ENCODE results near the gene MAPRE2.
"Not testable (repeated sequence)": the region's sequence is repeated elsewhere in the genome, so short reads cannot be mapped to it uniquely, and the experiment has no call there.

MAPRE2 gene

DNA sequence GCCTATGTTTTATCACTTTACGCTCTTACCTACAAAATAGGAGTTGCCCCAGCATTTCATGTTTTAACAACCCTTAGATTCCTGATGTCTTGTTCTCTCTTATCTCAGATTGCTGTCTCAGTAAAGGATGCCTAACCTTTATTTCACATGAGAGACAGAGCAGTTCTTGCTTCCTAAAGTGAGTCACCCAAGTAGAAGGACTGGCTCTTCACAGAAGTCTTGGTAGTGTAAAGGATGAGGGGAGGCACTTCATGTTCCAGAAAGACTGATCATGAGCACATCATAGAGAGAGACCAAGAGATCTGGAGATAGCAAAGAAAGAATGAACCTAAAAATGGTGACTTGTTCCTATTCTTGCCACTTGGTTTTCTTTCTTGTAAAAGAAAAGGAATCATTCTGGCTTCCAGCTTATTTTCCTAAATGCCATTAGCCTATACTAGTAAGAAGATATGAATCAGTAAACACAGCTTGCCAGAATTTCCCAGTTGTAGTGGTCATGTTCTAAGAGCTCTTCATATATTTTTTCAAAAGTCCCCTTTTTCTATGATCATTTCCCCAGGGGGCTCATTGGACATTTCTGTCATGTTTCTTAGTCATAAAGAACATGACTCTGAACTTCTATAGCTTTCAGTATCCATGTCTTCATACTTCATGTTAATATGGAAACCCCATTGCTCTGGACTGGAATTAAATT, 54.9 kb downstream of the MAPRE2 start:
- DNase-seq, result no peak

DNA sequence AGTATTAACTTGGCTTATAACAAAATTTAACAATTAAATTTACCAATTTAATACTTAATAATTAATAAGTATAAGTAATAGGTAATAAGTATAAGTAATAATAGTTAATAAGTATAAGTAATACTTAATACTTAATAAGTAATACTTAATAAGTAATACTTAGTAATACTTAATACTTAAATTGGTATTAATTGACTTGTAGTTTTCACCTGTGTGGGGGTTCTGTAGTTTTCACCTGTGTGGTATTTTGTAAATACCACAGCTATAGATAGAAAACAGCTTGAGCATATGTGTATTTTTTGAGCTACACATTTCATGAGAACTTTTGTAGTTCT, 55.4 kb downstream of the MAPRE2 start:
- DNase-seq, result no peak

DNA sequence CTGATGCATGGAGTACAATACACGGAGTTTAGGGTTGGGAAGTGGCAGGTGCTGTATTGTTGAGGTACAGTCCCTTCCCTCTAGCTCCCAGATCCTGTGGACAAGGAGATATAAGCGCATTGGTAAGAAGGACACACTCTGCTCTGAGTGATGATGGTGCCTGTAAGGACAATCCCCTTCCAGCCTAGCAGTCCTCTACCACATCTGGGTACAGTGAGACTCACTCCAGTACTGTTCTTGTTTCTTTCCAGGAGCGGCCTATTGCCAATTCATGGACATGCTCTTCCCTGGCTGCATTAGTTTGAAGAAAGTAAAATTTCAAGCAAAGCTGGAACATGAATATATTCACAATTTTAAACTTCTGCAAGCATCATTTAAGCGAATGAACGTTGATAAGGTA, 56.0 kb downstream of the MAPRE2 start:
- DNase-seq, result no peak

DNA sequence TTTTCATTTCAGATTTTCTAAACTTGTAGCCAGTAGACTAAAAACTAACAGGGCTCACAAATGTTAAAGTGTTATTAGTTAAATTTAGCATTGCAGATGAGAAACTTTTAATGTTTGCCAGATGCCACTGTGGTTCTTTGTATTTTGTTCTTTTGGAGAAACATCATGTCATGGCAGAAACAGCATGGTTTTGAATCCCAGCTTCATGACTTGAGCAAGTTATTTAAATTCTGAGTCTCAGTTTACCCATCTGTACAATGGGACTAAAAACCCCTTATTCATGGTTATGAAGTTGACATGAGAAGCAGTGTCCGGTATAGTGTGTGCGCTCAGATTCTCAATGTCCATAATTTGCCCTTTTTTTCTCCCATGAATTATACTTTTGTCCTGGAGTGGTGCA, 56.5 kb downstream of the MAPRE2 start:
- no peak for DNase-seq

DNA sequence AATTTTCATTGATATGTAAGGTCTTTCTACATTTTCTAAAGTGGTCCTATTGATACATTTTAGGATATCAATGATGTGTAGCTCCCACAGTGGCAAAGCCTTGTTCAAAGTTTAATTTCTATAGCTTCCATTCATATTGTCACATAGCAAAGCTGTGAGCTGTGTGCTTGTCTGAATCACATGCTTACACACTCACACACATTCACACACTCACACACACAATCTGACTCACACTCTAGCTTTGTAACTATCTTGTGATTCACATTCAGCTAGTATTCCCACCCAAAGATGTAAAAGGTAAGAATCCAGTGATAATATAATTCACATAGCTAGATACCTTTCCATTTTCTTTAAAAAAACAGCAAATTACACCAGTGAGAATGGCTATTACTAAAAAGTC, 58.7 kb downstream of the MAPRE2 start:
- no peak for DNase-seq

DNA sequence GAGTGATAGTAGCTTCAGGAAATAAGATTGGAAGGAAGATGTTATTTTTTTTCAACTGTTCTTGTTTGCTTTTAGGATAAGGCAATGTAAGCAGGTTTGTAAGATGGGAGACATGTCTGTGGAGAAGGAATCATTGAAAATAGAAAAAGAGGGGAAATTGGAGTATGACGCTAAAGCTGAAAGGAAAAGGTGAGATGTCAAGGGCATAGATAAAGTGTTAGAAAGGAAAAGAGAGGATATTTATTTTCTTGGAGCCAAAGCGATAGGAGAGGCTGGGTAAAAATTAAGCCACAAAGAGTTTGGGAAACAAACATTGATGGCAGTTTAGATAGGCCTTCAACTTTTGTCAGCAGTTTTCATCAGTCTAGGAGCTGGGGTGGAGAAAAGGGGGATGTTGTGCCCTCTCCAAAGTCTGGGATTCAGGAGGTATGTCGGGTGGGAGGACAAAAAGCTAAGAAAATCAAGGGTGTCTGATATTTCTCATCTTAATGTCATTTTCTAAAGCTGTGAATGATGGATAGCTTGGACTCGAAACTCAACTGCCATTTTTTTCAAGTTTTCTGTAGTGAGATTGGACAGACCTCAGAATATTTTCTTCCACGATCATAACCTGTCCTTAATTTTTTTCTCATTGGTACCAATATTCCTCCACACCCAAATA, 63.3 kb downstream of the MAPRE2 start:
- no peak for DNase-seq

DNA sequence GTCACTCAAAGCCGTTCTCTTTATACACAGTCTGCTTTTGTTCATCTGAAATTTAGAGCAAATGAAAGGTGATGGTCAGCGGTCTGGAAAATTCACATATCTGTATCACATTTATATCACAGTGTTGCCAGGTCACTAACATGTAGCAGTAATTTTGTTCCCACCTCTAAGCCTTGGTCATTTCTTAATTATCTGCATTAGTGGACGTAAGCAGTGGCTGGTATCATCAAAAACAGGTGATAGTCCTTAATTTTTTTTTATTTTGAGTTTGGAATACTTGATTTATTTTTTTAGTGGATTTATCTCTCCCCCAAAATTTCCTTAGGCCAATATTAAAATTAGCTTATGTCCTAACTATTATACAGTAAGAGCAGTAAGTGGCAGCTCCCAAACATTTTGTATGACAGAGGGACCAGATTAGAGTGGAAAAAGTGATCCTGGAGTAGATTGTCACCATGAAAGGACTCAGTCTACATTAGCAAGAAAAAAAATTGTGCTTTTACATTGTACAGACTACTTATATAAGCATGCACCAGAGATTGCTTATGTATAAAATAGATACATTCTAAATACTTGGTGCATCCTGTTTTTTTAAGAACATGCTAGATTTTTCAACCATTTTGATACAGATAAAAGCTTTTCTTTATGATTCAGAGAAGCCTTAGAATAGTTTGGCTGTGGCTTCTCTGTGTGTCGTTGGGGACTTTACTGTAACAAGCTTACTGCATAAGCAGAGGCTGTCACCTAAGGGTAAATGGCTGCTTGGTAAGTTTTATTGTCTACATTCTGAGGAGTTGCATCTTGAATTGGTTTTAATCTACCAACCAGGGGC, 65.0 kb downstream of the MAPRE2 start:
- no peak for DNase-seq

DNA sequence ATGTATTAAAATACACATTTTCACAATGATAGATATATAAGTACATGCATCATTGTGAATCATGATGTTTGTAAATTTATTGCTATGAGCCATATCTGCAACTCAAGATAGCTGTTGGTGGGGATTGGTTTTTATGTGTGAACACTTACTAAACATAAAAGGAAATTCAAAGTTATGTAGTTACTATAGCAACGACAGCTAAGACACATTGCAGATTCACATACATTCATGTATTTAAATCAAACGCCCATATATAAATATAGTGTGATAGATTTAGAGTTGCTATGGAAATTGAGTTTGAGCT, 65.6 kb downstream of the MAPRE2 start:
- no peak for DNase-seq

DNA sequence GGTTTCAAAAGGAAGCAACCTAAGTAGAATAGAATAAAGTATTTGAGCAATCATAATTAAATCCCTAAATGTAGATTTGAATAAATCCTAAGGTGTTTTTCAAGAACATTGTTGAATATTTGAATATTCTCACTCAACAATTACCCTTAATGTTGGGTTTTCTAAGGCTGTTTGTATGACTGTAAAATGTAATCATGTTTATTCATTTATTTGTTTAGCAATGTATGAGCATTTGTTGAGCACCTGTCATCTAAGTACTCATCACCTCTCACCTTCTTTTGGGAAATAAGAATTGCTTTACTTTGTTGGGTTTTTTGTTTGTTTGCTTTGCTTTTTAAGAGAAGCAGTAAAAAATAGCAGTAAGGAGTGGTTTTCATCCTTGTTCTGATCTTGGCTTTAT, 66.0 kb downstream of the MAPRE2 start:
- DNase-seq, result no peak

DNA sequence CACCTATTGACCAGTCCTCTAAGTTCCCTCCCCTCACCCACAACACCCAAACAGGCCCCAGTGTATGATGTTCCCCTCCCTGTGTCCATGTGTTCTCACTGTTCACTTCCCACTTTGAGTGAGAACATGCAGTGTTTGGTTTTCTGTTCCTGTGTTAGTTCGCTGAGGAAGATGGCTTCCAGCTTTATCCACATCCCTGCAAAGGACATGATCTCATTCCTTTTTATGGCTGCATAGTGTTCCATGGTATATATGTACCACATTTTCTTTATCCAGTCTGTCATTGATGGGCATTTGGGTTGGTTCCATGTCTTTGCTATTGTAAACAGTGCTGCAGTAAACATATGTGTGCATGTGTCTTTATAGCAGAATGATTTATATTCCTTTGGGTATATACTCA, 66.9 kb downstream of the MAPRE2 start:
- DNase-seq, result not testable (repeated sequence)

DNA sequence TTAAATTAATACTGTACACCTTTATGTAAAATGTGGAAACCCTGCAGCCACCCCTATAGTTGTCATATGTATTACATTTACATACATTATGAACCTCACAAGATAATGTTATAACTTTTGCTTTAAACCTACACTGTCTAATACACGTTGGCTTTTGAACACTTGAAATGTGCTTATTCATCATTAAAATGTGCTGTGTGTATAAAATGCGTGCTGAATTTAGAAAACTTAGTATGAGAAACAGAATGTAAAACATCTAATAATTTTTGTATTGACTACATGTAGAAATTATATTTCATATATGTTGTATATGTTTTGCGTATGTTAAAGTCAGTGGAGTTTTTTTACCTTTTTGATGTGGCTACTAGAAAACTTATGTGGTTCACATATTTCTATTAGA, 68.8 kb downstream of the MAPRE2 start:
- no peak for DNase-seq

DNA sequence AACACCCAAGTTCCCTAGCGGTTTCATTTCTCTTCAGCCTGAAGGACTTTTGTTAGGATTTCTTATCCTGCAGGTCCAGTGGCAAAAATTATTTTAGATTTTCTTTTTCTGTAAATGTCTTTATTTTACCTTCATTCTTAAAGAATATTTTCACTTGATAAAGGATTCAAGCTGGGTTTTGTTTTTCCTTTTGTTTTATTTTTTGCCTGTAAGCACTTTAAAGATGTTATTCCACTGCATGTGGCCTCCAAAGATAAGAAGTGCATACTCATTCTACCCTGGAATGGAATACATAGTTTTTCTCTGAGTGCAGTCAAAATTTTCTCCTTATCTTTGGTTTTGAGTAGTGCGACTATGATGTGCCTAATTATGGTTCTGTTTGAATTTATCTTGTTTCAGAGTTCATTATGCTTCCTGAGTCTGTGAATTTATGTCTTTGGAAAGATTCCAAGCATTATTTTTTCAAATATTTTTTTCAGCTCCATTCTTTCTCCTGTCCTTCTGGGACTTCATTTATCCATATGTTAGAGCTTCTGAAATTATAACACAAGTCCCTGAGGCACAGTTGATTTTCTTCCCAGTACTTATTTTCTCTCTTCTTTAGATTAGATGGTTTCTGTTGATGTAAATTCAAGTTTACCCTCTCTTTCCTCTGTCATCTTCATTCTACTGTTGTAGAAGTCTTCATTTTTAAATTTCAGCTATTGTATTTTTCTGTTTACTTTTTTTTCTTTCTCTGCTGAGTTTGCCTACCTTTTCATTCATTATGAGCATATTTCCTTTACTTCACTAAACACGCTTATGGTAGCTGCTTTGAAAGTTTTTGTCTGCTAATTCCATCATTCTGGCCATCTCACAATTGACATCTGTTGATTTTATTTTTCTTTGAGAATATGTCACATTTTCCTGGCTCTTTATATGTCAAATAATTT, 69.6 kb downstream of the MAPRE2 start:
- DNase-seq, result no peak

DNA sequence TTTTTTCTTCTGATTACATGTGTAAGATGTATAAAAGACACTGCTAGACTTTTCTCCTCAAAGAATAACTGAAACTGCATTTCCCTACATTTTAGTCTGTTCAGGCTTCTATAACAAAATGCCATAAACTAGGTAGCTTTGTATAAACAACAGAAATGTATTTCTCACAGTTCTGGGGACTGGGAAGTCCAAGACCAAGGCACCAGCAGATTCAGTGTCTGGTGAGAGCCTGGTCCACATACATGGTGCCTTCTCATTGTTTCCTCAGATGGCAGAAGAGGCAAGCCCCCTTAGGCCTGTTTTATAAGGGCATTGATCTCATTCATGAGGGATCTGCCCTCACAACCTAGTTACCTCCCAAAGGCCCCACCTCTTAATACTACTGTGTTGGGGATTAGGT, 71.5 kb downstream of the MAPRE2 start:
- DNase-seq, result no peak

DNA sequence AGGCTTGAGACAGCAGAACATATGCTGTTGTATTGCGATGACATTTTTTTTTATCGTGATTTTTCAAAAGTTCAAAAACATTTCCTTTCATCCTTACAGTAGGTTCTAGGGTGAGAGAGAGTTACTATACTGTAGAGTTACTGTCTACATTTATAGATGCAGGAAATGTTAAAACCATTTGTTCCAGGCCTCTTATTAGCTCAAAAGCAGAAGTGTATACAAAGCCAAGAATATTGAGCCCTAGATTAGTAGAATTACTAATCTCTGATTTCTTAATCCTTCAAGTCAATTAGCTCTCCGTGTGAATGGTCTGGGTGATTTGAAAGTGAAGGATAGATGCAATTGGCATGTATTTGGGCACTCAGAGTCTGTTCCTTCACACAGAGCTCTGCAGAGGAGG, 73.1 kb downstream of the MAPRE2 start:
- no peak for DNase-seq

DNA sequence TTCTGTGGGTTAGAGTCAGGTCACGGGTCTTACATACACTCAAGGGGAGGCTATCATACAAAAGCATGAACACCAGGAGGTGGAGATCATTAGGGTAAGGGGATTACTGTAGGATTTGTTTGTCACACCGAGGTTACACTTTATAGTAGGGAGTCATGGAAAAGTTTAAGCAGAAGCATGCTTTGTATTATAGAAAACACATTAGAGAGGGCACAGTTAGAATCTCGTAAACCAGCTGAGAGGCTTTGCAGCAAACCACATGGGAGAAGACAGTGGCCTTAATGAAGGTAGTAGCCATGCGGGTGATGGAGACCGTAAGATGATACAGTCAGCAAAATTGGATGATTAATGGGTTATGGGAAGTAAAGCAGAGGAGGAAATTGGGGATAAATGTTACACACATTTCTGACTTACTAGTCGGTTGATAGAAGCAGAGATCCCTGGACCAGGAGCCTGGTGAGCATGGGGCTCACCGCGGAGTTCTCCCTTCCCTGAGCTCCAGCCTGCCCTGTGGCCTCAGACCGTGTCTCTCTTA, 75.6 kb downstream of the MAPRE2 start:
- DNase-seq, result no peak

DNA sequence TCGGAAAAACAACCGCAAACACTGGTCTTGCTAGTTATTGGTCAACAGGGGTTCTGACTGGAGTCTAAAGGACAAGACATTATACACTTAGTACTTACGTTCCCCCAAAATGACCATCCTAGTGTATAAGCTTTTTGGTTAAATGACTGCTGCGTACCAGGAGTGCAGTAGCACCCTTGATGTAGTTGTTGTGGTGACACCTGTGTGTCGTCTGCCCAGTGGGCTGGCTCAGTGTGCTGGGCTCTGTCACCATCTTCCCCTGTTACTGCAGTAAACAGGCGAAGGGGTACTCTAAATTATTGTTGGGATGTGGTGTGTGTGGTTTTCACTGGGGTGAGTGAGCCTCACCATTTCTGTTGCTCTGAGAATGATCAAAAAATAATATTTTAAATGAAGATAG, 76.2 kb downstream of the MAPRE2 start:
- no peak for DNase-seq

DNA sequence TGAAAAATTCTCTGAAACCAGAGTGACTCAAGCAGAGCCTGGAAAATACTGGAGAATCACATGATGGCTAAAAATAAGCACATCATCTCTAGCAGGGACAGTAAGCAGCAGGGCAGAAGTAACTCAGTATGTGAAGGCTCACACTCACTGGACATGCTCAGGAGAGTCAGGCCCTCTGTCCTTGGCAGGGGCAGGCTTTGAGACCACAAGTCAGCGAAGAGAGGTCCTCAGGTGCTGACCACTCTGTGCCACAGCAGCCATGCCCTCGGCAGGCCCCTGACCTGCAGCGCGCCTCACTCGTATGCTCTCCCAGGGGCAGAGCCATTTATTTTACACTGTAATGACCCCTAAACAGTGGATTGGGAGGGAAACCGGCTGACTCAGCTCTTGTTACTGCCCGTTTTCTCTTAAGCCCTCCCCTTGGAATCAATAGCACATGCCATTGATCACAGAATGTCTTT, 76.8 kb downstream of the MAPRE2 start:
- DNase-seq, result no peak

DNA sequence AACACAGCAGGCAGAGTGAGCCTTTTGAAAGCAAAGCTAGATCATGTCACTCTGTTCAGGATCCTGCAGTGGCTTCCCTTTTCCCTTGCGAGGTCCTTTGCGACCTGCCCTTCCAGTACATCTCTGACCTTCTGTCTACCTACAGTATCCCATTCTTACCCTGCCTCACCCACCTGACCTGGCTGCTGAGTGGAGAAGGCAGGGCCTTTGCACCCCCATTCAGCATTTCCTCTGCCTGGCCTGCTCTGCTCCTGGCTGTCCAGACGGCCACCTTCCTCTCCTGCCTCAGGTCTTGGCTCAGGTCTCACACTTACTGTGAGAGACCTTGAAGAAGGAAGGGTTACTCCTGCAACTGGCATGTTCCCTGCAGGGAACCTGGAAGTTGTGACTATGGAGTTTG, 77.4 kb downstream of the MAPRE2 start:
- DNase-seq, result no peak

DNA sequence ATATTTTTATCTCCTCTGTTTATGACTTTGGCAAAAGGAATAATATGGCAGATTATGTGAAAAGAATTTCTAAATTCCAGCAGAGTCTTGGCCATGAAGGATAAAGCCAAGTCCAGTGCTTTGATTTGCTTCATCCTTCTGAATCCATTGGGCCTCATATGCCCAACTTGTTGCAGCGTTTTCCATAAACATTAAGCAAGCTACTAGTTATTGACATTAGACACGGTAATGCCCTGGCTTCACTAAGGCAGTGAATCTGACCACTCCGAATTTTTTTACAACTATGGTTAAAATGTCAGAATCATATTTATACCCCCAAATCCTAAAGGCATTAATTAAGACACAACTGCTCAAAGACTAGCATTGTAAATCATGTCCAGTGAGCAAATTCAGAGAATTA, 79.8 kb downstream of the MAPRE2 start:
- no peak for DNase-seq

DNA sequence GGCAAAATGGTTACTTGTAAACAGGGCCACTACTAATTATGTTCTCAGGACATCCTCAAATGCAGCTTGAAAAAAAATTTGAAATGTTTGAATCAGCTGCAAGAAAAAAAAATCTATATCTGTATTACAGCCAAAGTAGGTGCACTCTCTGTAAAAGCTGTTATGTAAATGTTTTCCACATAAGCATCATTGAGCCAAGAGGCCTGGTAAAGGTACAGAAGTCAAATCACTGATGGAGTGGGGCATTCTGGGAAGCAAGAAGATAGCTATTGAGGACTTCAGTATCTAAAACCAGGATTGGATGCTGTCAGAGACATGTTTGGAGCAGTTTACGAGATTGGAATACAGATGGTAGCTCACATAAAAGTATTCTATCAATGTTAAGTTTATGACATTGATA, 80.3 kb downstream of the MAPRE2 start:
- DNase-seq, result no peak

DNA sequence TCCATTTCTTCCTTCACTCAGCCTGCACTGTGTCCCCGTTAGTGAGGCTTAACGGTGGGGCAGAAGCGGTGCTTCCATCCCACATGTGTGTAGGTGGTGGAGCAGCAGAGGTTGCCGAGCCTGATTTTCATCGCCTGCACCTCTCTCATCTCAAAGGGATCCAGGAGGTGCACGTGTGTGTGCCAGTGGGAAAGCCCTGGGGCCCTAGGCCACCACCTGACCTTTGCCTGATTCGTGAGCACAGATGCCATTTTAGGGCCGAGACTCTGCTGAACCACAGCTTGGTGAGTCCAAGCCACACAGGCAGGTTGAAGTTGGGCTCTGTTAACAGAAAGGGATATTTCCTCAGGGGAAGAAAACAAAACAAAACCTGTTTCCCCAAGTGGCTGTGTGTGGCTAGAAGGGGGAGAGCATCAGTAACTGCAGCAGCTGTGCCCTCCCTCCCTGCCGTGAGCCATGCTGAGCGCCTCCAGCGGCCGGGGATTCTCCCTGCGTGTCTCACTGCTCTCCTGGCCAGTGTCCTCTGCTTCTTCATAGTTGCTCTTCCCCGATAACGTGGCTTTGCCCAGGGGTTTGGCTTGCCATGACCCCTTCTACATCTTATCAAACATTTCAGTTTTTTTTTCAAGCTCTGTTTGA, 81.5 kb downstream of the MAPRE2 start:
- peak in 1 of 2 experiments; percentile 16 for DNase-seq

DNA sequence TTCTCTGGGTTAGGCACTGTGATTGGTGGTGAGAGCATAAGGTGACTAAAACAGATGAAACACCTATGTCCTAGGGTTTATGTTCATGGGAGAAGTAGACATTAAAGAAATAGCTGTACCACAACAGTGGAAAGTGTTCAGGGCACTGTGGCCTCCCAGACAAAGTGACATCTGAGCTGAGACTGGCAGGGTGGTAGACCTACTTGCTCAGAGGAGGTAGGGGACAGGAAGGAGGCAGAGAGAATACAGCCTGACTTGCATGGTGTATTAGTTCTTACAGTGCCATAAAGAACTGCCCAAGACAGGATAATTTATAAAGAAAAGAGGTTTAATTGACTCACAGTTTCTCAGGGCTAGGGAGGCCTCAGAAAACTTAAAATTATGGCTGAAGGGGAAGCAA, 82.6 kb downstream of the MAPRE2 start:
- no peak for DNase-seq

Measured in stimulated activated CD4-positive, alpha-beta T cell treated with anti-CD3 and anti-CD28 coated beads, Interleukin-4, amount 100 ng/mL, for 4 hours (primary cell).